Endothelial cell (in vitro differentiated cells): ENCODE data around the gene TMEM273. TPM values are rescaled to one million over a fixed set of nuclear protein-coding genes. Genes with fewer than 3 reads are reported as not detected.

Experiments
- DNase-seq: peaks from one replicate; pipeline ENCODE4 v3.0.0; 2021; ENCODE audit warnings: low spot score
- H3K27ac Mint-ChIP-seq: one replicate; pipeline ENCODE4 v1.8.0; 2021; ENCODE audit warnings: mixed read lengths, inconsistent platforms; ENCODE audit not compliant: unreplicated experiment
- H3K27me3 Mint-ChIP-seq: one replicate; pipeline ENCODE4 v1.8.0; 2021; ENCODE audit warnings: mild to moderate bottlenecking, moderate library complexity, mixed read lengths, inconsistent platforms; ENCODE audit not compliant: unreplicated experiment
- H3K36me3 Mint-ChIP-seq: one replicate; pipeline ENCODE4 v1.8.0; 2021; ENCODE audit warnings: mild to moderate bottlenecking, low read depth, mixed read lengths, inconsistent platforms; ENCODE audit not compliant: unreplicated experiment
- H3K4me1 Mint-ChIP-seq: one replicate; pipeline ENCODE4 v1.8.0; 2021; ENCODE audit warnings: mild to moderate bottlenecking, mixed read lengths, inconsistent platforms; ENCODE audit not compliant: unreplicated experiment
- H3K4me3 Mint-ChIP-seq: one replicate; pipeline ENCODE4 v1.8.0; 2021; ENCODE audit warnings: mild to moderate bottlenecking, mixed read lengths, inconsistent platforms; ENCODE audit not compliant: unreplicated experiment
- H3K9me3 Mint-ChIP-seq: one replicate; pipeline ENCODE4 v1.8.0; 2021; ENCODE audit warnings: mixed read lengths, inconsistent platforms; ENCODE audit not compliant: unreplicated experiment
- total RNA-seq: library from RNA; stranded (reverse); fragmentation: NEBNext Ultra II Directional; extraction: Animal tissue kit (Norgen Biotek cat#: 25700); gene quantifications from one replicate; pipeline ENCODE4 v1.2.1, GENCODE V29; 2021; ENCODE audit not compliant: unreplicated experiment
- TF ChIP-seq, protein P1 (sequence below): fragments of 200-600 bp; sonication (generic); IDR thresholded peaks from one replicate; pipeline ENCODE4 v1.5.0; 2021; ENCODE audit warnings: antibody characterized with exemption; ENCODE audit not compliant: unreplicated experiment

TMEM273 gene
- total RNA-seq, 1 donor from 2014 or later: 1.6 TPM

DNA sequence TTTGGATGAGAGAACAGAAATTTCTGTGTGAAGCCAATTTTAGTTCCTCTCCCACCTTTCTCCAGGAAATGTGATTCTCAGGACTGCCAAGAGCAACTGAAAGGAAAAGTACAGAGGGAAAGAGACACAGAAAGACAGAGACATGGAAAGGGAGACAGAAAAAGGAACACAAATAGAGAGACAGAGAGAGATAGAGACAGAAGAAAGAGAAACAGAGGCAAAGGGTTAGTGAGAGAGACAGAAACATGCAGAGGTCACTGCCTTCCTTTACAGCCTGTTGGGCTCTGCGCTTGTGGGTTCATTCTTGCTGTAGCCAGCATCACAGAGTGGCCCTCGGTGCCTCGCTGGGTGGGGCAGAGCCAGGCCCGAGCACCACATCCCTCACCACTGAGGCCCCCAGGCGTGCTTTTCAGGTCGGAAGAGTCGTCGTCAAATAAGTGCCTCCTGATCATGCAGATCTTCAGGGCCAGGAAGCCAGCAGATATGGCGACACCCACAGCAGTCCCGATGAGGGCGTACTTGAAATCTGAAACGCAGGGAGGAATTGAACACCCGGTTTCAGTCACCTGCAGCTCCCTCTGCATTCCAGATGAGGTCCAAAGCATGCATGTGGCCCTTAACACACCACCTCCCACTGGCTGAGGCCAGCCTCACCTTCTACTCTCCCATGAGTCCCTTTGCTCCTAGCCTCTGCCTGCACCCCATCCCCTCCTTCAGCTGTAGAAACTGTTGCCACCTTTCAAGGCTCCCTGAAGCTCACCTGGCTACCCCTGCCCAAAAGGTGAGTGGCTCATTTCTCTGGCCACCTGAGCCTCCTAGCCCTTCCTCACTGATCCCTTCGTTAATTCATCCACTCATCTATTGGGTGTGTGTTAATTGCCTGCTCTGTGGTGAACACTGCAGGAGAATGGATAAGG is 21.4 kb downstream of the TMEM273 start:
- TF ChIP-seq, protein P1, sequence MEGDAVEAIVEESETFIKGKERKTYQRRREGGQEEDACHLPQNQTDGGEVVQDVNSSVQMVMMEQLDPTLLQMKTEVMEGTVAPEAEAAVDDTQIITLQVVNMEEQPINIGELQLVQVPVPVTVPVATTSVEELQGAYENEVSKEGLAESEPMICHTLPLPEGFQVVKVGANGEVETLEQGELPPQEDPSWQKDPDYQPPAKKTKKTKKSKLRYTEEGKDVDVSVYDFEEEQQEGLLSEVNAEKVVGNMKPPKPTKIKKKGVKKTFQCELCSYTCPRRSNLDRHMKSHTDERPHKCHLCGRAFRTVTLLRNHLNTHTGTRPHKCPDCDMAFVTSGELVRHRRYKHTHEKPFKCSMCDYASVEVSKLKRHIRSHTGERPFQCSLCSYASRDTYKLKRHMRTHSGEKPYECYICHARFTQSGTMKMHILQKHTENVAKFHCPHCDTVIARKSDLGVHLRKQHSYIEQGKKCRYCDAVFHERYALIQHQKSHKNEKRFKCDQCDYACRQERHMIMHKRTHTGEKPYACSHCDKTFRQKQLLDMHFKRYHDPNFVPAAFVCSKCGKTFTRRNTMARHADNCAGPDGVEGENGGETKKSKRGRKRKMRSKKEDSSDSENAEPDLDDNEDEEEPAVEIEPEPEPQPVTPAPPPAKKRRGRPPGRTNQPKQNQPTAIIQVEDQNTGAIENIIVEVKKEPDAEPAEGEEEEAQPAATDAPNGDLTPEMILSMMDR: no peak
- DNase-seq: no peak
- H3K4me1 Mint-ChIP-seq: peaks cover 4% of the 10 kb centered on the region
- H3K36me3 Mint-ChIP-seq: no peaks in the 10 kb centered on the region
- peak overlapping the region; percentile 40 for H3K27ac Mint-ChIP-seq
- H3K4me3 Mint-ChIP-seq: no peak overlapping the region
- no peaks in the 10 kb centered on the region for H3K9me3 Mint-ChIP-seq
- H3K27me3 Mint-ChIP-seq: peaks cover 3% of the 10 kb centered on the region

DNA sequence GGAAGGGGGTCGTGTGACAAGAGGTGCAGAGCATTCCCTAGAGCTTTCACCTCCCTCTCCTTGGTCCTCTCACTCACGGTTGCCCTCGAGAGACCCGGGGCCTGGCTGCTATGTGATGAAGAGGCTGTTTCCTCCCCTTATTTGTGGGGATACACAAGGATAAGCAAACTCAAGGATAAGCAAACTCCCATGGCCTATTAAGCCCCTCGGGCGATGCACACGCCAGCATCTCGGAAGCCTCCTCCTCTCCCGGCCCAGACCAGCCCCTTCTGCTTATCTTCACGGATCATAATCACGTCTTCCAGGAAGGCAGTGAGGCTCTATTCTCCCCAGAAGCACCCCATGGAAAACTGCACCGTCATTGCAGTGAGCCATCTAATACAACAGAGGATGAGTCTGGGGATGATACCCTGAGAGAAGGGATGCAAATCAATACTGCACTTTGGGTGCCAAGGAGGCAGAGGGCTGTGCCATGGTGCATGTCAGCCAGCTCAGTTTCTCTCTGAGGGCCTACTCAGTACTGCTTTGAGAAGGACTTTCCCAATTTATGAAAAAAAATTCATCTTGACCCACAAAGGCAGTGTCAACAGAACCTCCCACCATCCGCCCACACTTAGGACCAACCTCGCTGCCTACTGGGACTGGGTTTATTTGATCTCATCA is 22.2 kb downstream of the TMEM273 start:
- Mint-ChIP-seq H3K4me1 (peaks cover 4% of the 10 kb centered on the region), H3K4me3 (no peak overlapping the region), H3K36me3 (no peaks in the 10 kb centered on the region), H3K9me3 (no peaks in the 10 kb centered on the region), H3K27ac (no peak overlapping the region), H3K27me3 (peaks cover 3% of the 10 kb centered on the region)
- TF ChIP-seq, protein P1: no peak
- no peak for DNase-seq

DNA sequence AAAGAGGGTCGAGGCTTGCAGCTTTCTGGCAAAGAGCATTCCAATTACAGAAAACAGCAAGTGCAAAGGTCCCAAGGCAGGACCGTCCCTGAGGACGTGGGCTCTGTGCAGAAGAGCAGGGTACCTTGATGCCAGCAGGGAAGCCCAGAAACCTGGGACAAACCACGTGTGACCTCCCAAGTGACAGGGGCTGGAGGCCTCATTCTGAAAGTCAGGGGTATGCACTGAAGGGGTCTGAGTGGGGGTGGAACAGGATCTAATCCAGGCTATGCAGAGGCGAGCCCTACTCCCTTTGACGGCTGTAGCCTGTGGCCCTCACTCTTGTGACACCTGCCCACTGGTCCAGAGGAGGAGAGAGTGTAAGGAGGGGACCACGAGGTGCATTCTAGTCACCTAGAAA is 22.9 kb downstream of the TMEM273 start:
- TF ChIP-seq, protein P1: no peak
- no peaks in the 10 kb centered on the region for H3K36me3 Mint-ChIP-seq
- peaks cover 4% of the 10 kb centered on the region for H3K4me1 Mint-ChIP-seq
- no peak overlapping the region for H3K4me3 Mint-ChIP-seq
- no peak overlapping the region for H3K27ac Mint-ChIP-seq
- no peaks in the 10 kb centered on the region for H3K9me3 Mint-ChIP-seq
- peaks cover 3% of the 10 kb centered on the region for H3K27me3 Mint-ChIP-seq
- DNase-seq: no peak

DNA sequence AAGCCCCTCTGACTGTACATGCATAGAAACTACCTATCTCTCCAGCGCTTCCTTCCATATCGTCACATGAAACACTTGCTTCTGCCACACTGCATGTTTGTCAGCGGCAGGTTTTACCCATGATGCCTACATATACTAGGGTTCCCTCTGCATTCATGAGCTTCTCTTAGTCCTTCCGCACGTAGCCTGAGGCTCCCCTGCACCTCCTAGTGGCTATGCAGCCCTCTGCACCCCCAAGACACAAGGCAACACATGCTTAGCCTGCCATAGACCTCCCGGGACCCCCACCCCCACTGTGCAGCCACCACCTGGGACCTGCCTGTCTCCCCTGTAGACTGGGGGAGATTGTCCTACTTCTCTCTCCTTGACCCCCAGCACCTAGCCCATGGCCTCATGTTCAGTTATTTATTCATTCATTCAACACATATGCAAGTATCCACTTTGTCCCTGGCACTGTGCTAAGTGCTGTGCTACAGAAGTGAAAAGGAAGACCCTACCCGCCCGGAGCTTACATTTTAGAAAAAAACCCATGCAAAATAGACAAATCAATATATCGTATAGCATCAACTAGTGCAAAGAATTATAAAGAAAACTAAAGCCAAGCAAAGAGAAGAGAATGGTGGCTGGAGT is 23.5 kb downstream of the TMEM273 start:
- no peaks in the 10 kb centered on the region for H3K9me3 Mint-ChIP-seq
- H3K36me3 Mint-ChIP-seq: no peaks in the 10 kb centered on the region
- TF ChIP-seq, protein P1: no peak
- no peak overlapping the region for H3K4me3 Mint-ChIP-seq
- H3K27ac Mint-ChIP-seq: no peak overlapping the region
- H3K27me3 Mint-ChIP-seq: peaks cover 3% of the 10 kb centered on the region
- DNase-seq: peak; percentile 69
- peaks cover 4% of the 10 kb centered on the region for H3K4me1 Mint-ChIP-seq
